GM18520 (cell line): ENCODE data around the gene C2CD4C.
"Not testable (repeated sequence)": the region's sequence is repeated elsewhere in the genome, so short reads cannot be mapped to it uniquely, and the experiment has no call there.

Experiments used
- ATAC-seq: cut with Tn5 transposase; IDR thresholded peaks from one replicate; pipeline ENCODE4 v1.9.1; 2021; ENCODE audit not compliant: unreplicated experiment

Gene C2CD4C

DNA sequence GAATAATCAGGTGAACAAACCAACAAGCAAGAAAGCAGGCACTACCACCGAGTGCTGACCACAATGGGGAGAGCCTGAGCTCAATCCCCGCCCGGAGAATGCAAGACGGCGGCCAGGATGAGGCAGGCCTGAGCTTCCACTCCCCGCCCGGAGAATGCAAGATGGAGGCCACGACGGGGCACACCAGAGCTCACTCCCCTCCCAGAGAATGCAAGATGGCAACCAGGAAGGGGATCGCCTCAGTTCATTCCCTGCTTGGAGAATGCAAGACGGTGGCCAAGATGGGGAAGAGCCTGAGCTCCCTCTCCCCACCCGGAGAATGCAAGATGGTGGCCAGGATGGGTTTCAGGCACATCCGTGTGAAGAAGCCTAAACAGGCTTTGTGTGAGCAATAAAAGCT, 39.7 kb downstream of the C2CD4C start:
- ATAC-seq = no peak

DNA sequence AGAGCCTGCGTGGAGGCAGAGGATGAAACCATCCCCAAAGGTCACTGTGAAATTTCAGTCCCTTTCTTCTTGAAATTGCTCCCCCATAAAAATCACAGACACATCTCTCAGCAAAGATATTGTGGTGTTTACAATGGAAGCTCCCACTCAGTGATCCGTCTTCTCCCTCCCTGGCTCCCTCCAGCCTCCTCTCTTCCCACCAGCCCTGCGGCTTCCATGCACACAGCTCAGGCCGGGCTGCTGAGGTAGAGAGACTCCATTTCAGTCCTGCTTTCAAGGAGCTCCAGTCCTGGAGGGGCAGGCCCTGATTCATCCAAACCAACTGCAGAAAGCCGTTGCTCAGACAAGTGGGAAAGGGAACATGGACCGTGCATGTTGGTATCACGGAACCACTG, 40.3 kb downstream of the C2CD4C start:
- no peak for ATAC-seq

DNA sequence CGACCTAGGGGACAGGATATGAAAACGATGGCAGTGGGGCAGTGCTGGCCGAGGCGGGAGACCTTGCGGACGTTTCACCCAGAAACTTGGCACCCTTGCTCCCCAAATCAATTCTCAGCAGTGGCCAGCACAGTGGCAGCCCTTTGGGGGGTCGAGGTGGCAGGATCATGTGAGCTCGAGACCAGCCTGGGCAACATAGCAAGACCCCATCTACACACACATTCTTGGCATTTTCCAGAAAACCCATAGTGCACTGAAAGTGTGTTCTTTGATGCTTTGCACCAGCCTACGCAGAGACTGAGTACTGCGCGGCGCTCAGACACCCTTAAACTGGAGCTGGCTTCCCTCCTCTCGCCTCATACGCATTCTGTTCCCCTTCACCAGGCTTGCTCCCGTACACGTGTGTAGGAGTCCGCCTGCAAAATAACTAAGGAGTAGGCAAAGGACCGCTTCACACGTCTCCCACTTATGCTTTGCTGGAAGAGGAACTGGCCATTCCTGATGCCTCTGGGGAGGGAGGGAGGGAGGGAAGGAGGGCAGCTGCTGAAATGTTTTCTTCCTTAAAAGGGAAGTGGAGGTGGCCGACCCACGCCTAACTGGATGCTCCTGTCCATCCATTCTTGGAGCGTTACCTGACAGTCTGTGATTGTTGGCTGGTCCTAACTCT, 40.9 kb downstream of the C2CD4C start:
- ATAC-seq = no peak

DNA sequence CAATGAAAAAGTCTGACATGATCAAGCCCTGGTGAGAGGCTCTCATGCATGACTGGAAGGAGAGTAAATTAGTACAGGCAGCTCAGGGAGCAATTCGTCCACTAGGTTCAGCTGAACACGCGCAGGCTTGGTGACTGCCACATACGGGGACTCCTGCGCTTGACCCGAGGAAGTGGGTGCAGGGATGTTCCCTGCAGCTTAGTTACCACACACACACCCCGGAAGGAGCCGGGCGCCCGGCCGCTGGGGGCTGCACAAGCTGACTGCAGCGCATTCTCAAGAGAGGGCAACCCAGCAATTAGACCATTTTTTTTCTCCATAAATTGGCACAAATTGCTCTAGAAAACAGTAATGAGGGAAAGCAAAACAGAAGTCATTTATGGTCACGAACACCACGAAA, 41.4 kb downstream of the C2CD4C start:
- no peak for ATAC-seq

DNA sequence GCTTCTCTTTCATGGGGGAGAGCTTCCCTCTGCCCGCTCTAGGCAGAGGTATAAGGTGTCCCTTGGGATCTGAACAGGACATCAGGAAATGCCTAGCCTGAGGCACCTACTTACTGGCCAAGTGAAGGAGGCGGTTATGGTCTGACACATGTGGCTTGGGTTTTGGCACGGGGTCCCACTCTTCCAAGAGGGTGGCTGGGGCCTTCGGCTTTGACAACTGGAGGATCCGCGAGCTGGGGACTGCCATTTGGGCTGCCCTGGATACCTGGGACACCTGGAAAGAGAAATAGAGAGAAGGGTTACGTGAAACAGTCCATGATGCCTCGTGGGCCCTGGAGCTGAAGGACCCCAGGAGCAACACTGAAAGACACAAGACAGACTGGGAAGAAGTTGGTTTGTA, 42.0 kb downstream of the C2CD4C start:
- no peak for ATAC-seq

DNA sequence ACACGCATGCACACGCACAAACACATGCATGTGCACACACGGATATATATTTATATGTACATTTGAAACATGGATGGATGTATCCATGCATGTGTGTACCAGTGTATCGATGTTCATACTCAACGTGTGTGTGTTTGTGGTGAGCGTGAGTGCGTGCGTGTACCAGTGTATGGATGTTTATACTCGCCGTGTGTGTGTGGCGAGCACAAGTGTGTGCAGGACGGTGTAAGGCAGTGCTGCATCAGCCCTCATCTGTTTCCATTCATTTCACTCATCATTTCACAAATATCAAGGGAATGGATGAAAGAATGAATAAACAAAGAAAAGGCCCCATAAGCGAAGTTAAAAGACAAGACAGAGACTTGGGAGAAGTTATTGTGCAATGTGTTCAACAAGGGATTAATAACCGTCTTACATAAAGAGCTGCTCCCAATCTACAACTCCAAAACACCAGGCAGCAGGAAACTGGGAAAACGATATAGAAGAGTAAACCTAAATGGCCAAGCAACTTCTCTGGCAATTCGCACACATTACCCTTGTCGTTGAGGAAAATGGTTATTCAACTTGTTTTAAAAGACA, 42.7 kb downstream of the C2CD4C start:
- ATAC-seq = no peak

DNA sequence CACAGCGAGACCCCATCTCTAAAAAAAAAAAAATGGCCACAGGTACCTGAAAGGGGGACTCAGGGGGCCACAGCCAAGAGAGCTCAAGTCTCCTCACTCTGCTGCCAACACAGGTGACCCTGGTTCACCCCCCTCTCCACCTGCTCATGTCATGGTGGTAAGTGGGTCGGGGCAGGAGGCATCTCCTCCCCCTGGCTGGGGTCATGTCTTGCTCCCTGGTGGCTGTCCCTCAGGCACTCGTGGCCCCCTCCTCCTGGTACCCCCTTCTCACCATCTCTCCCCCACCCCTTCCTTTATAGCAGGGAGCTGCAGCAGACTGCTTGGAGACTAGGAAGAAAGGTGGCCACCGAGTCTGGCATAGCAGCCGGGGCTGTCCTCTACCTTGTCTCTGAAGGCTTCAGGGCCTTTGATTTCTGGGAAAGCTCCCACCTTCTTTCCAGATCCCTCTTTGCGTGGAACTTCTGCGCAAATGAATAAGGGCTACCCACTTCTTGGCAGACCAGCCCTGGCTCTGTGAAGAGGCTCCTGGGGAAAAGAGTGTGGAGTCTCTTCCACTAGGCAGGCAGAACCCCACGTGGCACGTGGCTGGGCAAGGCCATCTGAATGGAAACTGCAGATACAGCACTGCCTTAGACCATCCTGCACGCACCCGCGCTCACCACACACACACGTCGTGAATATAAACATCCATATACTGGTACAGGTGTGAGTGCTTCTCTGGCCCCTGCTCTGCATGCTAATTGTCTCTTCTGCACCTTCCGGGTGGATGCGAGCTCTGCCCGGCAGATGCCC, 44.3 kb downstream of the C2CD4C start:
- ATAC-seq = no peak

DNA sequence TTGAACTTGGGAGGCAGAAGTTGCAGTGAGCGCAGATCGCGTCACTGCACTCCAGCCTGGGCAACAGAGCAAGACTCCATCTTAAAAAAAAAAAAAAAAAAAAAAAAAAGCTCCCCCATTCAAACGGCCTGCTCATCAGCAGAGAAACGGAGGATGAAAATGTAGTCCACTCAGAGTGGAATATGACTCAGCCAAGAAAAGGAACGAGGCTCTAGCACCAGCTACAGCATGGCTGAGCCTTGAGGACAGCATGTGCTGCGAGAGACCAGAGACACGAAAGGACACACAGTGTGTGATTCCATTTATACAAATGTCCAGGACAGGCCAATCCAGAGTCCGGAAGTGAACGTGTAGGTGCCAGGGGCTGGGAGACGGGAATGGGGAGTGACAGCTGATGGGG, 46.3 kb downstream of the C2CD4C start:
- no peak for ATAC-seq

DNA sequence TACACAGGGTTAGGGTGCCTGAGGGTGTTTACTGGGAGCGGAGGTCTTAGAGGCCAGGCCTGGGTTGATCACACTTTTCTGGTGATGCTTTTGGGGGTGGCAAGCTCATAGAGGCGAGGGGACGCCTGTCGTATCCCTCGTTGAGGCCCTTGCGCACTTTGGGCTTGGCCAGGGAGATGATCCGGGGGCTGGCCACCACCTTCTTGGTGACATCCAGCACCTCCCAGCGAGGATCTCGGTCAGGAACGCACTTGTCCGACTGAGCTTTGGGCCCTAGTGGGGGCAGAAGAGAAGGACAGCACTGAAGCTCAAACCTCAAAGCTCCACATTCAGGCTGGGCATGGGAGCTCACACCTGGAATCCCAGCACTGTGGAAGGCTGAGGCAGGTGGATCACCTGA, 46.8 kb downstream of the C2CD4C start:
- ATAC-seq = no peak

DNA sequence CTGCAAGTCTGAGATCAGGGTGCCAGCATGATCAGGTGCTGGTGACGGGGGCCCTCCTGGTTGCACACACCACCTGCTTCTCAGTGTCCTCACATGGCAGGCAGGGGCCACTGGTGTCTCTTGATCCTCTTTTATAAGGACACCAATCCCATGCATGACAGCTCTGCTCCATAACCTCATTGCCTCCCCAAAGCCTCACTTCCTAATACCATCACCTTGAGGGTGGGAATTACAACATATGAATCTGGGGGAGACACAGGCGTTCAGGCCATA, 49.4 kb downstream of the C2CD4C start:
- no peak for ATAC-seq

DNA sequence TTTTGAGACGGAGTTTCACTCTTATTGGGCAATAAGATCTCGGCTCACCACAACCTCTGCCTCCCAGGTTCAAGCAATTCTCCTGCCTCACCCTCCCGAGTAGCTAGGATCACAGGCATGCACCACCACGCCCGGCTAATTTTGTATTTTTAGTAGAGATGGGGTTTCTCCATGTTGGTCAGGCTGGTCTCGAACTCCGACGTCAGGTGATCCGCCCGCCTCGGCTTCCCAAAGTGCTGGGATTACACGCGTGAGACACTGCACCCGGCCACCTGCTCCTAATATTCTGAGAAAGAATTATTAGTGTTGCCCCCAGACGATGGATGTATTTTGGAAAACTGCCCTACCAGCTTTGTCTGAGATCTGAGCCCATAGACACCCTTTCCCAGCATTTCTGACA, 53.4 kb downstream of the C2CD4C start:
- not testable (repeated sequence) for ATAC-seq
